Thymus (tissue), 11 donors: ENCODE results near the gene SMIM1. TPM values are rescaled to one million over a fixed set of nuclear protein-coding genes. Genes with fewer than 3 reads are reported as not detected.

Experiments used
- DNase-seq, 9 donors: peaks; one replicate each; pipeline ENCODE4 v3.0.0-alpha.2; 2013; ENCODE audit warnings: low spot score in 9 of 9, low read depth in 6 of 9, missing footprints in 1 of 9
- H3K27ac ChIP-seq, 2 donors: one replicate each; pipeline ENCODE4 v1.5.1; 2013; ENCODE audit warnings: control low read depth in 1 of 2, low read depth in 1 of 2, low read length in 1 of 2, mild to moderate bottlenecking in 1 of 2, moderate library complexity in 1 of 2
- H3K27me3 ChIP-seq, 2 donors: one replicate each; pipeline ENCODE4 v1.5.1; 2013; ENCODE audit warnings: low read length in 1 of 2; ENCODE audit not compliant: control insufficient read depth in 2 of 2, insufficient read depth in 1 of 2
- H3K36me3 ChIP-seq, 2 donors: one replicate each; pipeline ENCODE4 v1.5.1; 2013; ENCODE audit warnings: low read length in 1 of 2, mild to moderate bottlenecking in 1 of 2, moderate library complexity in 1 of 2; ENCODE audit not compliant: control insufficient read depth in 2 of 2, insufficient read depth in 2 of 2
- H3K4me1 ChIP-seq, 2 donors: one replicate each; pipeline ENCODE4 v1.5.1; 2013; ENCODE audit warnings: low read length in 2 of 2; ENCODE audit not compliant: control insufficient read depth in 2 of 2, insufficient read depth in 2 of 2
- H3K4me3 ChIP-seq, 2 donors: one replicate each; pipeline ENCODE4 v1.5.1; 2013; ENCODE audit warnings: low read length in 2 of 2, control low read depth in 1 of 2, mild to moderate bottlenecking in 1 of 2
- H3K9me3 ChIP-seq, 2 donors: one replicate each; pipeline ENCODE4 v1.5.1; 2013; ENCODE audit warnings: low read length in 1 of 2, mild to moderate bottlenecking in 1 of 2; ENCODE audit not compliant: control insufficient read depth in 2 of 2, insufficient read depth in 1 of 2
- WGBS: extraction: QIAGEN DNeasy Blood & Tissue Kit; methylation state at CpG from one replicate; pipeline ENCODE4 v1.1.7; 2013; 5-methylcytosine and 5-hydroxymethylcytosine counted together
- polyA plus RNA-seq: library from polyadenylated mRNA; stranded (reverse); fragments of 200-250 nt; gene quantifications from one replicate; pipeline ENCODE4 v1.2.3, GENCODE V29; 2013
- total RNA-seq: library from RNA; stranded (reverse); fragments of 120-200 nt; gene quantifications from one replicate; pipeline ENCODE4 v1.2.4, GENCODE V29; 2013
- donor health status: healthy.

SMIM1 gene
- total and polyA plus RNA-seq, 2 donors = 6.9 to 7.0 TPM

GRCh38 chr1:3759796-3760195 is 12.8 kb upstream of the SMIM1 start:
- no peaks in the 10 kb centered on the region for H3K4me1 ChIP-seq
- H3K4me3 ChIP-seq = no peak overlapping the region
- WGBS = 74% methylated on average over 6 of the region's 6 CpGs
- no peaks in the 10 kb centered on the region for H3K36me3 ChIP-seq
- no peak overlapping the region for H3K27ac ChIP-seq
- H3K27me3 ChIP-seq = peaks cover 0 to 2% of the 10 kb centered on the region in 2 donors
- no peaks in the 10 kb centered on the region for H3K9me3 ChIP-seq
- DNase-seq = no peak

- no peak overlapping the region for H3K4me3 ChIP-seq
- H3K27me3 ChIP-seq = peaks cover 0 to 2% of the 10 kb centered on the region in 2 donors
- 91% methylated on average over 17 of the region's 17 CpGs for WGBS
- no peaks in the 10 kb centered on the region for H3K36me3 ChIP-seq
- no peaks in the 10 kb centered on the region for H3K9me3 ChIP-seq
- H3K27ac ChIP-seq = no peak overlapping the region
- no peaks in the 10 kb centered on the region for H3K4me1 ChIP-seq
- no peak for DNase-seq
Measured at GRCh38 chr1:3761296-3762010, 11.1 kb upstream of the SMIM1 start.

GRCh38 chr1:3762151-3762872 is 10.2 kb upstream of the SMIM1 start:
- Histone ChIP-seq H3K36me3 (no peaks in the 10 kb centered on the region), H3K9me3 (no peaks in the 10 kb centered on the region), H3K4me3 (no peak overlapping the region), H3K27me3 (peaks cover 0 to 2% of the 10 kb centered on the region in 2 donors), H3K4me1 (no peaks in the 10 kb centered on the region), H3K27ac (no peak overlapping the region)
- 91% methylated on average over 15 of the region's 15 CpGs for WGBS
- DNase-seq = no peak

- Histone ChIP-seq H3K27me3 (peaks cover 0 to 2% of the 10 kb centered on the region in 2 donors), H3K4me3 (no peak overlapping the region), H3K27ac (no peak overlapping the region), H3K36me3 (no peaks in the 10 kb centered on the region), H3K4me1 (no peaks in the 10 kb centered on the region), H3K9me3 (no peaks in the 10 kb centered on the region)
- DNase-seq = no peak
- WGBS = 88% methylated on average over 12 of the region's 12 CpGs
Measured at GRCh38 chr1:3762873-3763228, 9.7 kb upstream of the SMIM1 start.

- no peak overlapping the region for H3K27ac ChIP-seq
- no peaks in the 10 kb centered on the region for H3K36me3 ChIP-seq
- H3K4me3 ChIP-seq = no peak overlapping the region
- H3K4me1 ChIP-seq = no peaks in the 10 kb centered on the region
- 94% methylated on average over 31 of the region's 31 CpGs for WGBS
- no peak for DNase-seq
- peaks cover 0 to 2% of the 10 kb centered on the region in 2 donors for H3K27me3 ChIP-seq
- no peaks in the 10 kb centered on the region for H3K9me3 ChIP-seq
Measured at GRCh38 chr1:3763351-3764125, 9.0 kb upstream of the SMIM1 start.

GRCh38 chr1:3767328-3767925 is 5.1 kb upstream of the SMIM1 start:
- H3K9me3 ChIP-seq = no peaks in the 10 kb centered on the region
- H3K4me3 ChIP-seq = no peak overlapping the region
- no peaks in the 10 kb centered on the region for H3K36me3 ChIP-seq
- H3K27ac ChIP-seq = no peak overlapping the region
- no peak for DNase-seq
- peaks cover 12 to 25% of the 10 kb centered on the region in 2 donors for H3K27me3 ChIP-seq
- WGBS = 95% methylated on average over 17 of the region's 17 CpGs
- H3K4me1 ChIP-seq = peaks cover 11% of the 10 kb centered on the region in 2 donors

GRCh38 chr1:3768811-3769390 is 3.6 kb upstream of the SMIM1 start:
- Histone ChIP-seq H3K4me3 (no peak overlapping the region), H3K4me1 (peaks cover 11% of the 10 kb centered on the region in 2 donors), H3K9me3 (no peaks in the 10 kb centered on the region), H3K27ac (no peak overlapping the region), H3K36me3 (no peaks in the 10 kb centered on the region), H3K27me3 (peaks cover 17 to 36% of the 10 kb centered on the region in 2 donors)
- DNase-seq = no peak
- WGBS = 80% methylated on average over 22 of the region's 22 CpGs

GRCh38 chr1:3770047-3770765 is 2.3 kb upstream of the SMIM1 start:
- Histone ChIP-seq H3K36me3 (no peaks in the 10 kb centered on the region), H3K27ac (no peak overlapping the region), H3K27me3 (peaks cover 17 to 41% of the 10 kb centered on the region in 2 donors), H3K4me1 (peaks cover 11% of the 10 kb centered on the region in 2 donors), H3K4me3 (no peak overlapping the region), H3K9me3 (no peaks in the 10 kb centered on the region)
- WGBS = 92% methylated on average over 16 of the region's 16 CpGs
- DNase-seq = no peak
